PC-9 (cell line): ENCODE data around the gene CTDSP2. TPM values are rescaled to one million over a fixed set of nuclear protein-coding genes. Genes with fewer than 3 reads are reported as not detected.

ENCODE experiments used
- BruUV-seq: library from RNA; stranded (reverse); fragments of 400-500 nt; replicated peaks from 2 replicates; lab custom pipeline; 2021; lab: Mats Ljungman, UMichigan
- CTCF ChIA-PET: fragments of 300-600 bp; sonication (Branson Sonifier 250); formaldehyde crosslinking; loops from one replicate; lab custom pipeline; 2022; ENCODE audit warnings: antibody characterized with exemption; lab: Charles Lee
- POLR2A ChIA-PET: fragments of 300-600 bp; sonication (Branson Sonifier 250); formaldehyde crosslinking; loops from one replicate; lab custom pipeline; 2022; ENCODE audit warnings: antibody characterized with exemption; ENCODE audit not compliant: unreplicated experiment; lab: Charles Lee
- DNase-seq, 2 experiments: peaks; one replicate each; pipeline versions ENCODE4 v3.0.0 to v3.0.0-alpha.2; 2015 to 2022; ENCODE audit warnings: mixed read lengths in 1 of 2
- H2AFZ ChIP-seq: fragments of 200-600 bp; sonication (generic); 2 replicates; pipeline ENCODE4 v1.8.1; 2017; ENCODE audit warnings: antibody characterized with exemption
- H3F3A ChIP-seq: fragments of 200-600 bp; sonication (generic); 2 replicates; pipeline ENCODE4 v1.8.1; 2017; ENCODE audit warnings: antibody characterized with exemption, mild to moderate bottlenecking, low read depth; ENCODE audit not compliant: insufficient read depth
- H3K27ac ChIP-seq: fragments of 200-600 bp; sonication (generic); 2 replicates; pipeline ENCODE4 v1.6.1; 2016; ENCODE audit warnings: mixed run types
- H3K27me3 ChIP-seq: fragments of 200-600 bp; sonication (generic); 2 replicates; pipeline ENCODE4 v1.6.1; 2016; ENCODE audit warnings: low read depth, mixed run types; ENCODE audit not compliant: insufficient read depth
- H3K36me3 ChIP-seq: fragments of 200-600 bp; sonication (generic); 2 replicates; pipeline ENCODE4 v1.6.1; 2016; ENCODE audit warnings: low read depth, mixed run types
- H3K4me1 ChIP-seq: fragments of 200-600 bp; sonication (generic); replicated peaks from 2 replicates; pipeline ENCODE4 v1.6.1; 2016; ENCODE audit warnings: mixed run types; ENCODE audit not compliant: insufficient read depth
- H3K4me2 ChIP-seq: fragments of 200-600 bp; sonication (generic); 2 replicates; pipeline ENCODE4 v1.6.1; 2017; ENCODE audit warnings: mixed run types
- H3K4me3 ChIP-seq: fragments of 200-600 bp; sonication (generic); 2 replicates; pipeline ENCODE4 v1.6.1; 2016; ENCODE audit warnings: mixed run types
- H3K79me2 ChIP-seq: fragments of 200-600 bp; sonication (generic); 2 replicates; pipeline ENCODE4 v1.6.1; 2017; ENCODE audit warnings: low read depth, mixed run types
- H3K9me2 ChIP-seq: fragments of 200-600 bp; sonication (generic); 2 replicates; pipeline ENCODE4 v1.8.1; 2017; ENCODE audit warnings: mild to moderate bottlenecking; ENCODE audit not compliant: insufficient read depth
- H3K9me3 ChIP-seq: fragments of 200-600 bp; sonication (generic); 2 replicates; pipeline ENCODE4 v1.8.1; 2016; ENCODE audit warnings: low read depth; ENCODE audit not compliant: insufficient read depth
- H4K20me1 ChIP-seq: fragments of 200-600 bp; sonication (generic); 2 replicates; pipeline ENCODE4 v1.8.1; 2017; ENCODE audit not compliant: insufficient read depth
- EZH2 ChIP-seq: fragments of 200-600 bp; sonication (generic); IDR thresholded peaks from 2 replicates; pipeline ENCODE4 v1.8.0; 2017; ENCODE audit warnings: antibody characterized with exemption, low read depth
- intact Hi-C: fragments of 100-400 bp; cut with micrococcal nuclease; formaldehyde crosslinking; loops from one replicate; pipeline ENCODE4 v1.10.0; 2022; ENCODE audit not compliant: unreplicated experiment
- total RNA-seq: library from RNA; stranded (reverse); gene quantifications from 2 replicates; pipeline ENCODE4 v1.2.3, GENCODE V29; 2021
- TF ChIP-seq, protein P1 (sequence below): fragments of 200-600 bp; sonication (generic); conservative IDR thresholded peaks from 2 replicates; pipeline ENCODE4 v1.6.1; 2017; ENCODE audit warnings: mixed run types, antibody characterized with exemption, mild to moderate bottlenecking, moderate library complexity

The CTDSP2 gene
- total RNA-seq, 1 experiment from 2014 or later = 102 TPM

DNA sequence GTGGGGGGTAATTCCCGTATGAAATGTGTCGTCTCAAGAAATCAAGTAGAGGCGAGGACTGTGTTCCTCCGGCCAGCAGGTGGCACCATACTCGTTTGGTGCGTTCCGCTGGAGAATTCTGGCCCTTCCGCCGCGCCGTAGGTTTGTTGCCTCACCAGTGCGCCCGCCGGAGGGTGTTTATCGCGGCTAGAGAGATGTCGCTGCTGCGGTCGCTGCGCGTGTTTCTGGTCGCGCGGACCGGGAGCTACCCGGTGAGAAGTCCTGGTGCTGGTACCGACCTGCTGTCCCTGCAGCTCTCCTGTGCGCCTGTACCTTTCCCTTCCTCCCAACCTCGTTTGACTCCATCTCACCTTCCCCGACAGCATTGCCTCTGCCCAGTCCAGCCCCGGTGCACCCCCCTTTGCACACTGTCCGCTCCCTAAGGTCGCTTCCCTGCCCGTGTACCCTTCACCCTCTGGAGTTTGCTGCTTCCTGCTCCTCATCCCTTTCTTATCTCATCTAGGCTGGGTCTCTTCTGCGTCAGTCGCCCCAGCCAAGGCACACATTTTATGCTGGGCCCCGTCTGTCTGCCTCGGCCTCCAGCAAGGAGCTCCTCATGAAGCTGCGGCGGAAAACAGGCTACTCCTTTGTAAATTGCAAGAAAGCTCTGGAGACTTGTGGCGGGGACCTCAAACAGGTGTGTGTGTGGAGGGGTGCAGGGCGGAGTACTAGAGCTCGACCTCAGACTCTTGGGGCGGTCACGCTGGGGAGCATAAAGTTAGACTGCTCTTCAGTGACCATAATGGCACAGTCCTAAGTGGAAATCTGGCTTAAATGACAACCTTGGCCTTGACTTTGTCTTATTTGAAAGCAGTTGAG lies 63.7 kb downstream of the CTDSP2 start, which contains the start of gene TSFM:
Gene TSFM (plus strand): TSS at position 180 of the 858 bp plus-strand sequence. CDS start 15 bp downstream, at position 195.
- H3K9me3 ChIP-seq = no peaks in the 10 kb centered on the region
- H2AFZ ChIP-seq = peak within 1 kb of the TSS; percentile 90
- POLR2A ChIA-PET = interaction anchor here (0.6 kb wide), 1 partner anchor 10 kb away, joined by 4 read pairs; the partner anchor contains the start of gene EEF1AKMT3

DNA sequence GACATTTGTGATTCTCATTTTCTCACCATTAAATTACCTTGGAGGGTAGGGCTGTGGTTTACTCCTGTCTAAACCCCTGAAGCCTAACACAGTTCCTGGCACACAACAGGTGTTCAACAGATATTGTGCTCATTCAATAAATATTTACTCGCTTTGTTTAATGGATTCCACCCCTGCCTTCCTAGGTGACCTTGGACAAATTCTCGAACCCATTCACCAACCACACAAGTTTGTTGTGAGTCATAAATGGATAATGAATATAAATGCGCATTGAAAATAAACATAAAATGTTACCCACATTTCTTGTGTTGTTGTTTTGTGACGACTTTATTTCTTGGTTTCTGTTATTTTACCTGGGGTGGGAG lies 64.3 kb downstream of the CTDSP2 start:
- Histone ChIP-seq H3K4me2 (no peak overlapping the region), H3K4me1 (peaks cover 8% of the 10 kb centered on the region), H3K4me3 (peak overlapping the region; percentile 96; the same call in 1 of the 2 replicates), H3K9me2 (no peaks in the 10 kb centered on the region), H3K27ac (no peak overlapping the region), H3K36me3 (peaks cover 25% of the 10 kb centered on the region), H3F3A (peaks cover 10% of the 10 kb centered on the region; the same call in 1 of the 2 replicates), H3K79me2 (peaks cover 14% of the 10 kb centered on the region), H3K9me3 (no peaks in the 10 kb centered on the region), H2AFZ (no peak overlapping the region), H3K27me3 (no peaks in the 10 kb centered on the region), H4K20me1 (no peaks in the 10 kb centered on the region)
- POLR2A ChIA-PET = no interaction called here
- CTCF ChIA-PET = interaction anchor here (0.7 kb wide), 1 partner anchor 17 kb away, joined by 3 read pairs; no protein-coding TSS in a partner anchor
- no peak for DNase-seq
- intact Hi-C loops = loop anchor here (1.0 kb wide), 1 partner anchor 123 kb away; no protein-coding TSS in a partner anchor
- no TSS peak for BruUV-seq
- TF ChIP-seq, protein P1, sequence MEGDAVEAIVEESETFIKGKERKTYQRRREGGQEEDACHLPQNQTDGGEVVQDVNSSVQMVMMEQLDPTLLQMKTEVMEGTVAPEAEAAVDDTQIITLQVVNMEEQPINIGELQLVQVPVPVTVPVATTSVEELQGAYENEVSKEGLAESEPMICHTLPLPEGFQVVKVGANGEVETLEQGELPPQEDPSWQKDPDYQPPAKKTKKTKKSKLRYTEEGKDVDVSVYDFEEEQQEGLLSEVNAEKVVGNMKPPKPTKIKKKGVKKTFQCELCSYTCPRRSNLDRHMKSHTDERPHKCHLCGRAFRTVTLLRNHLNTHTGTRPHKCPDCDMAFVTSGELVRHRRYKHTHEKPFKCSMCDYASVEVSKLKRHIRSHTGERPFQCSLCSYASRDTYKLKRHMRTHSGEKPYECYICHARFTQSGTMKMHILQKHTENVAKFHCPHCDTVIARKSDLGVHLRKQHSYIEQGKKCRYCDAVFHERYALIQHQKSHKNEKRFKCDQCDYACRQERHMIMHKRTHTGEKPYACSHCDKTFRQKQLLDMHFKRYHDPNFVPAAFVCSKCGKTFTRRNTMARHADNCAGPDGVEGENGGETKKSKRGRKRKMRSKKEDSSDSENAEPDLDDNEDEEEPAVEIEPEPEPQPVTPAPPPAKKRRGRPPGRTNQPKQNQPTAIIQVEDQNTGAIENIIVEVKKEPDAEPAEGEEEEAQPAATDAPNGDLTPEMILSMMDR = no peak
- TF ChIP-seq EZH2 = no peak

More for the DNA sequence above, 63.7 kb downstream of the CTDSP2 start, which contains the start of gene TSFM:
- peak; percentile 81 to 91 for DNase-seq
- CTCF ChIA-PET = interaction anchor here (0.7 kb wide), 1 partner anchor 17 kb away, joined by 3 read pairs; no protein-coding TSS in a partner anchor
- H3K27me3 ChIP-seq = no peaks in the 10 kb centered on the region
- H3K4me1 ChIP-seq = peaks cover 8% of the 10 kb centered on the region
- BruUV-seq = no TSS peak
- intact Hi-C loops = loop anchor here (1.0 kb wide), 1 partner anchor 122 kb away; no protein-coding TSS in a partner anchor
- H3K36me3 ChIP-seq = peaks cover 26% of the 10 kb centered on the region
- H3K4me3 ChIP-seq = peak within 1 kb of the TSS; percentile 96
- no peak within 1 kb of the TSS for H3K27ac ChIP-seq
- TF ChIP-seq EZH2 = no peak
- TF ChIP-seq, protein P1 = peak; percentile 91
- H3K79me2 ChIP-seq = peaks cover 14% of the 10 kb centered on the region
- peak within 1 kb of the TSS; percentile 75 for H3K4me2 ChIP-seq
- H3K9me2 ChIP-seq = no peaks in the 10 kb centered on the region
- H4K20me1 ChIP-seq = no peaks in the 10 kb centered on the region
- peaks cover 10% of the 10 kb centered on the region; the same call in 1 of the 2 replicates for H3F3A ChIP-seq

DNA sequence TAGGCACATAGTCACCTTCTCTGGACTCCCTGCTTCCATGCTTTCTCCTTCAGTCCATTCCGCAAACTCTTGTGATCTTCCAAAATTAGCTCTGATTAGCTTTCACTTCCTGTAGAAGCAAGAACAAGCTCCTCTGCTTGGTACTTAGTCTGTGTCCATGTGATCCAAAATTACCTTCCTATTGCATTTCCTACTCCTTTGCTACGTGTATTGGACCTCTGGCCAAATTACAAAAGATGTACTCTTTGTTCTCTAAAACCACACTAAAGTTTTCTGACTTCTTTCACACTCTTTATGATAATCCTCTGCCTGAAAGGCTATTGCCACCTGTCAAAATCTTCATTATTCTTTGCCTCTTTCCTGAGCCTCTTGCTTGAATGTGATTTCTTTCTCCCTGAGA lies 64.7 kb downstream of the CTDSP2 start:
- intact Hi-C loops = loop anchor here (1.0 kb wide), 1 partner anchor 124 kb away; no protein-coding TSS in a partner anchor
- BruUV-seq = no TSS peak
- POLR2A ChIA-PET = no interaction called here
- H3K79me2 ChIP-seq = peaks cover 14% of the 10 kb centered on the region
- peaks cover 20% of the 10 kb centered on the region for H3K36me3 ChIP-seq
- peaks cover 10% of the 10 kb centered on the region; the same call in 1 of the 2 replicates for H3F3A ChIP-seq
- no peak overlapping the region for H2AFZ ChIP-seq
- TF ChIP-seq, protein P1 = no peak
- no peak for TF ChIP-seq EZH2
- H4K20me1 ChIP-seq = no peaks in the 10 kb centered on the region
- no peak overlapping the region for H3K27ac ChIP-seq
- CTCF ChIA-PET = interaction anchor here (0.7 kb wide), 1 partner anchor 100 kb away, joined by 4 read pairs; no protein-coding TSS in a partner anchor
- peaks cover 8% of the 10 kb centered on the region for H3K4me1 ChIP-seq
- H3K9me2 ChIP-seq = no peaks in the 10 kb centered on the region
- H3K9me3 ChIP-seq = no peaks in the 10 kb centered on the region
- no peak for DNase-seq
- H3K27me3 ChIP-seq = no peaks in the 10 kb centered on the region
- H3K4me3 ChIP-seq = no peak overlapping the region
- H3K4me2 ChIP-seq = no peak overlapping the region
